DND-41 (cell line): ENCODE results near the gene NCSTN.

Experiments used
- CTCF ChIP-seq: IDR thresholded peaks from 2 replicates; pipeline ENCODE4 v1.5.1; 2012; ENCODE audit warnings: borderline replicate concordance, low read length, moderate library complexity, mild to moderate bottlenecking; ENCODE audit not compliant: poor library complexity, severe bottlenecking; ENCODE audit errors: extremely low read depth
- EZH2 ChIP-seq: IDR thresholded peaks from 3 replicates; pipeline ENCODE4 v1.6.1; 2012; ENCODE audit warnings: borderline replicate concordance, low read depth, mild to moderate bottlenecking, moderate library complexity, low read length, inconsistent platforms; ENCODE audit not compliant: severe bottlenecking

GRCh38 chr1:160363951-160364735 lies 21.0 kb downstream of the NCSTN start:
- TF ChIP-seq CTCF (no peak), EZH2 (no peak)
